SK-N-SH (cell line): ENCODE results near the gene AGFG1. TPM values are rescaled to one million over a fixed set of nuclear protein-coding genes. Genes with fewer than 3 reads are reported as not detected.

Experiments used
- CTCF ChIA-PET: fragments of 300-600, 350-600 bp; formaldehyde crosslinking; extraction: SDS; loops from one replicate; lab custom pipeline; 2021; lab: Yijun Ruan, JAX
- POLR2A ChIA-PET: fragments of 350-600 bp; sonication (Branson Sonifier 250); formaldehyde crosslinking; extraction: SDS; loops from one replicate; lab custom pipeline; 2020; ENCODE audit warnings: antibody characterized with exemption, inconsistent platforms; lab: Yijun Ruan, JAX
- DNase-seq: peaks from one replicate; pipeline ENCODE4 v3.0.0; 2012
- H2AFZ ChIP-seq: fragments of 200-600 bp; sonication (generic); 2 replicates; pipeline ENCODE4 v1.8.1; 2016; ENCODE audit warnings: antibody characterized with exemption, mild to moderate bottlenecking, low read depth
- H3F3A ChIP-seq: fragments of 200-600 bp; sonication (generic); replicated peaks from 2 replicates; pipeline ENCODE3; 2016; ENCODE audit warnings: antibody characterized with exemption, mild to moderate bottlenecking; ENCODE audit not compliant: insufficient read depth
- H3K27ac ChIP-seq, 2 experiments: fragments of 200-500 bp in 1 of 2; fragments of 200-600 bp in 1 of 2; sonication (Bioruptor generic) in 1 of 2; sonication (generic), shearing (Covaris generic) in 1 of 2; 2 replicates each; pipeline versions ENCODE4 v1.5.1 to v1.6.1; 2014 to 2016; ENCODE audit warnings: low read depth in 2 of 2, inconsistent platforms in 1 of 2, low read length in 1 of 2, mild to moderate bottlenecking in 1 of 2, mixed read lengths in 1 of 2
- H3K27me3 ChIP-seq: fragments of 200-600 bp; sonication (generic), shearing (Covaris generic); 2 replicates; pipeline ENCODE4 v1.6.1; 2016; ENCODE audit warnings: mixed run types; ENCODE audit not compliant: insufficient read depth
- H3K36me3 ChIP-seq, 2 experiments: fragments of 200-500 bp in 1 of 2; fragments of 200-600 bp in 1 of 2; sonication (Bioruptor generic) in 1 of 2; sonication (generic) in 1 of 2; replicated peaks in 1 of 2; 2 replicates each; pipeline versions ENCODE3 to v1.5.1; 2014 to 2016; ENCODE audit warnings: low read length in 1 of 2, mild to moderate bottlenecking in 1 of 2; ENCODE audit not compliant: insufficient read depth in 2 of 2, control insufficient read depth in 1 of 2
- H3K4me1 ChIP-seq, 2 experiments: fragments of 200-500 bp in 1 of 2; fragments of 200-600 bp in 1 of 2; sonication (Bioruptor generic) in 1 of 2; sonication (generic), shearing (Covaris generic) in 1 of 2; 2 replicates each; pipeline versions ENCODE4 v1.5.1 to v1.6.1; 2014 to 2016; ENCODE audit warnings: low read depth in 1 of 2, low read length in 1 of 2, mixed run types in 1 of 2; ENCODE audit not compliant: insufficient read depth in 2 of 2, control insufficient read depth in 1 of 2
- H3K4me2 ChIP-seq: fragments of 200-600 bp; sonication (generic), shearing (Covaris generic); 2 replicates; pipeline ENCODE4 v1.6.1; 2017; ENCODE audit warnings: mixed run types
- H3K4me3 ChIP-seq, 2 experiments: fragments of 200-500 bp in 1 of 2; fragments of 200-600 bp in 1 of 2; sonication (Bioruptor generic) in 1 of 2; sonication (generic), shearing (Covaris generic) in 1 of 2; 2 replicates each; pipeline versions ENCODE4 v1.5.1 to v1.8.1; 2014 to 2016; ENCODE audit warnings: low read depth in 2 of 2, inconsistent platforms in 1 of 2, low read length in 1 of 2, mild to moderate bottlenecking in 1 of 2, mixed read lengths in 1 of 2, moderate library complexity in 1 of 2
- H3K79me2 ChIP-seq: fragments of 200-600 bp; sonication (generic); 2 replicates; pipeline ENCODE4 v1.8.1; 2017; ENCODE audit warnings: mild to moderate bottlenecking; ENCODE audit not compliant: insufficient read depth
- H3K9ac ChIP-seq: fragments of 200-600 bp; sonication (generic); 2 replicates; pipeline ENCODE4 v1.6.1; 2017; ENCODE audit warnings: mixed run types
- H3K9me2 ChIP-seq: fragments of 200-600 bp; sonication (generic); 2 replicates; pipeline ENCODE4 v1.6.1; 2017; ENCODE audit warnings: mixed run types
- H3K9me3 ChIP-seq: fragments of 200-600 bp; sonication (generic); 2 replicates; pipeline ENCODE4 v1.6.1; 2017; ENCODE audit warnings: mixed run types, mild to moderate bottlenecking, moderate library complexity
- H4K20me1 ChIP-seq: fragments of 200-600 bp; sonication (generic); 2 replicates; pipeline ENCODE4 v1.6.1; 2017; ENCODE audit warnings: mild to moderate bottlenecking, mixed run types; ENCODE audit not compliant: insufficient read depth
- CHD2 ChIP-seq: fragments of 150-350 bp; IDR thresholded peaks from 2 replicates; pipeline ENCODE4 v1.6.1; 2018; ENCODE audit warnings: low read length; ENCODE audit not compliant: partially characterized antibody
- ELF1 ChIP-seq: IDR thresholded peaks from 2 replicates; pipeline ENCODE4 v1.4.0; 2012
- EZH2phosphoT487 ChIP-seq: fragments of 200-600 bp; sonication (generic); IDR thresholded peaks from 2 replicates; pipeline ENCODE4 v1.6.1; 2017; ENCODE audit warnings: low read depth, mixed run types, mild to moderate bottlenecking, antibody characterized with exemption, moderate library complexity, borderline replicate concordance
- GABPA ChIP-seq: IDR thresholded peaks from 2 replicates; pipeline ENCODE4 v1.4.0; 2012; ENCODE audit warnings: low read depth, mild to moderate bottlenecking
- MAX ChIP-seq: IDR thresholded peaks from 2 replicates; pipeline ENCODE4 v1.4.0; 2012; ENCODE audit warnings: low read depth
- NFIC ChIP-seq: IDR thresholded peaks from 2 replicates; pipeline ENCODE4 v1.4.0; 2012; ENCODE audit warnings: borderline replicate concordance
- PBX3 ChIP-seq: IDR thresholded peaks from 2 replicates; pipeline ENCODE4; 2012
- POLR2AphosphoS5 ChIP-seq: IDR thresholded peaks from 2 replicates; pipeline ENCODE4 v1.6.1; 2012; ENCODE audit warnings: low read depth, low read length
- RAD21 ChIP-seq: IDR thresholded peaks from 2 replicates; pipeline ENCODE4 v1.6.1; 2012; ENCODE audit warnings: mild to moderate bottlenecking, low read length
- REST ChIP-seq: IDR thresholded peaks from 2 replicates; pipeline ENCODE4 v1.6.1; 2012; ENCODE audit warnings: mild to moderate bottlenecking, low read depth, low read length, moderate library complexity
- RFX5 ChIP-seq: IDR thresholded peaks from 2 replicates; pipeline ENCODE4 v1.6.1; 2012; ENCODE audit warnings: mild to moderate bottlenecking, improper control_type of control experiment, low read length
- RXRA ChIP-seq: IDR thresholded peaks from 2 replicates; pipeline ENCODE4 v1.4.0; 2012; ENCODE audit warnings: low read depth, mild to moderate bottlenecking, borderline replicate concordance
- SIN3A ChIP-seq: IDR thresholded peaks from 2 replicates; pipeline ENCODE4 v1.6.1; 2012; ENCODE audit warnings: low read depth, mild to moderate bottlenecking, low read length, moderate library complexity, borderline replicate concordance
- SMC3 ChIP-seq: IDR thresholded peaks from 2 replicates; pipeline ENCODE4 v1.6.1; 2012; ENCODE audit warnings: low read depth, low read length, improper control_type of control experiment
- TCF12 ChIP-seq: IDR thresholded peaks from 2 replicates; pipeline ENCODE4 v1.4.0; 2012
- TEAD4 ChIP-seq: IDR thresholded peaks from 2 replicates; pipeline ENCODE4 v1.4.0; 2012; ENCODE audit warnings: mild to moderate bottlenecking, borderline replicate concordance; ENCODE audit not compliant: insufficient read depth
- USF1 ChIP-seq: IDR thresholded peaks from 2 replicates; pipeline ENCODE4 v1.4.0; 2012; ENCODE audit warnings: low read depth, borderline replicate concordance
- USF2 ChIP-seq: fragments of 150-350 bp; IDR thresholded peaks from 2 replicates; pipeline ENCODE4 v1.6.1; 2017; ENCODE audit warnings: antibody characterized with exemption, low read length, low read depth, borderline replicate concordance
- ZBTB33 ChIP-seq: IDR thresholded peaks from 2 replicates; pipeline ENCODE4 v1.4.0; 2012; ENCODE audit warnings: low read depth, borderline replicate concordance
- WGBS: methylation state at CpG from one replicate; pipeline ENCODE4 v1.1.6; 2017; ENCODE audit warnings: low lambda C conversion rate; 5-methylcytosine and 5-hydroxymethylcytosine counted together
- polyA plus RNA-seq, 3 experiments: library from polyadenylated mRNA; depleted of rRNA; stranded (reverse); fragments of >200 nt; gene quantifications; 2 replicates each; pipeline ENCODE4 v1.2.3, GENCODE V29; 2012

The AGFG1 gene
- polyA plus RNA-seq, 1 of the 3 experiments (the other 2 are of a cell fraction): 42.3 TPM

GRCh38 chr2:227450311-227450841 is 21.6 kb upstream of the AGFG1 start (continued):
- no peak for TF ChIP-seq REST
- no peak for TF ChIP-seq RAD21
- TF ChIP-seq TCF12: no peak
- TF ChIP-seq ZBTB33: no peak
- TF ChIP-seq CHD2: no peak
- no peak for TF ChIP-seq USF2
- TF ChIP-seq ELF1: no peak
- no peak for TF ChIP-seq RXRA
- no peak for TF ChIP-seq TEAD4
- TF ChIP-seq RFX5: no peak

- Histone ChIP-seq H3K9me3 (no peaks in the 10 kb centered on the region), H3K36me3 (no peaks in the 10 kb centered on the region), H3K9ac (no peak overlapping the region), H3K4me1 (peaks cover 5 to 11% of the 10 kb centered on the region in 2 experiments; a peak in 3 of 4 replicates), H3K9me2 (no peaks in the 10 kb centered on the region), H3F3A (peaks cover 10% of the 10 kb centered on the region), H3K27me3 (no peaks in the 10 kb centered on the region), H3K4me3 (no peak overlapping the region), H3K4me2 (no peak overlapping the region), H4K20me1 (no peaks in the 10 kb centered on the region), H3K27ac (peak overlapping the region in 1 of 2 experiments; percentile 60; a peak in 2 of 4 replicates), H3K79me2 (no peaks in the 10 kb centered on the region), H2AFZ (no peak overlapping the region)
- 36% methylated on average over 5 of the region's 5 CpGs for WGBS
- ChIA-PET POLR2A (no interaction called here), CTCF (interaction anchor here (1.1 kb wide), 1 partner anchor 20 kb away, joined by 3 read pairs; no protein-coding TSS in a partner anchor)
- peak; percentile 76 for DNase-seq
- TF ChIP-seq SIN3A: no peak
- TF ChIP-seq NFIC: no peak
- no peak for TF ChIP-seq EZH2phosphoT487
- TF ChIP-seq MAX: no peak
- TF ChIP-seq USF1: no peak
- no peak for TF ChIP-seq USF2
- TF ChIP-seq SMC3: no peak
- no peak for TF ChIP-seq POLR2AphosphoS5
- peak; percentile 61 for TF ChIP-seq CHD2
- no peak for TF ChIP-seq PBX3
- TF ChIP-seq TCF12: peak; percentile 38; the same call in 1 of the 2 replicates
- no peak for TF ChIP-seq GABPA
These were observed 20.9 kb upstream of the AGFG1 start for GRCh38 chr2:227450926-227451654.
